Ishikawa (cell line): ENCODE data around the gene STARD3.
A peak's percentile ranks its signal among the peaks of the same experiment; 100 is the strongest.

Experiments
- CEBPB ChIP-seq: IDR thresholded peaks from 2 replicates; pipeline ENCODE4 v1.6.1; 2012
- CREB1 ChIP-seq: IDR thresholded peaks from 2 replicates; pipeline ENCODE4 v1.6.1; 2012; ENCODE audit warnings: low read depth
- EGR1 ChIP-seq: IDR thresholded peaks from 2 replicates; pipeline ENCODE4 v1.6.1; 2012
- EP300 ChIP-seq: IDR thresholded peaks from 2 replicates; pipeline ENCODE4 v1.6.1; 2012; ENCODE audit warnings: borderline replicate concordance
- FOXM1 ChIP-seq: IDR thresholded peaks from 2 replicates; pipeline ENCODE4 v1.6.1; 2012; ENCODE audit warnings: low read depth, borderline replicate concordance
- NFIC ChIP-seq: IDR thresholded peaks from 2 replicates; pipeline ENCODE4 v1.6.1; 2012
- RAD21 ChIP-seq: IDR thresholded peaks from 2 replicates; pipeline ENCODE4 v1.6.1; 2012; ENCODE audit warnings: low read depth
- TAF1 ChIP-seq: IDR thresholded peaks from 2 replicates; pipeline ENCODE4 v1.6.1; 2012; ENCODE audit warnings: low read depth, mild to moderate bottlenecking
- TCF12 ChIP-seq: IDR thresholded peaks from 2 replicates; pipeline ENCODE4 v1.6.1; 2012; ENCODE audit warnings: low read depth
- TEAD4 ChIP-seq: IDR thresholded peaks from 2 replicates; pipeline ENCODE4 v1.6.1; 2012
- YY1 ChIP-seq: IDR thresholded peaks from 2 replicates; pipeline ENCODE4 v1.6.1; 2012; ENCODE audit warnings: low read depth
- ZBTB7A ChIP-seq: IDR thresholded peaks from 2 replicates; pipeline ENCODE4 v1.6.1; 2012; ENCODE audit warnings: low read depth
- TF ChIP-seq, protein P1 (sequence below): IDR thresholded peaks from 2 replicates; pipeline ENCODE4 v1.6.1; 2012
- TF ChIP-seq, protein P2 (sequence below): IDR thresholded peaks from 2 replicates; pipeline ENCODE4 v1.6.1; 2012; ENCODE audit warnings: low read depth, mild to moderate bottlenecking
- TF ChIP-seq, protein P3 (sequence below): IDR thresholded peaks from 2 replicates; pipeline ENCODE4 v1.6.1; 2012

The STARD3 gene

DNA sequence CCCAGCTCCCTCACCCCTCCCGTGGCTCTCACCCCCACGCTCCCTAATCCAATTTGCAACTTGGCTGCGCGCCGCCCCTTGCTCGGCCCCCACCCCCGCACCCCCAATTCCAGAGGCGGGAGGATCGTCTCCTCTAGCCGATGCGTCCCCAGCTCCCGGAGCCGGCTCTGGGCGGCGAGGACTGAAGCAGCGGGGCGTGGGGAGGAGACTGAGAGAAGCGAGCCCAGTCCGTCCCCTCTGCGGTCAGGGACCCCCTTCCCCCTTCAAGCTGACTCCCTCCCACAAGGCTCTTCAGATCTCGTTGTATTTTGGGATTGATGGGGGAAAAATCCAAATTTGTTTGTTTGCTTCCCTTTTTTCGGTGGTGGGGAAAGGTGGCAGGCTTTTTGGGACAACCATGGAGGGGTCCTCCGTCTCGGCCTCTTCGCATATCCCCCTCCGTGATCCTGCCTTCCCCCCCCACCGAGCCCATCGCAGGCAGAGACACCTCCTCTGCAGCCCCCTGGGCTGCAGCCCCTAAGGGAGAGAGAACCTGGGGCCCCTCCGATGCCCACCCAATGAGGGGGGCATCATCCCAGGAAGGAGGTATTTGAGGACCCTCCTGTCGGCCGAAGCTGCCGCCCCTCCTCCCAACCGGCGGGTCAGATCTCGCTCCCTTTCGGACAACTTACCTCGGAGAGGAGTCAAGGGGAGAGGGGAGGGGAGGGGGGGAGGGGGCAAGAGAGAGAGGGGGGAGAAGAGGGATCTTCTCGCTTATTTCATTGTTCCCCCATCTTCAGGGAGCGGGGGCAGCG is 29.7 kb upstream of the STARD3 start:
- TF ChIP-seq RAD21 (no peak), FOXM1 (no peak), ZBTB7A (no peak), TEAD4 (no peak), EGR1 (no peak), TCF12 (no peak), CREB1 (no peak), TAF1 (no peak), YY1 (no peak), EP300 (no peak), CEBPB (no peak), NFIC (no peak)
- TF ChIP-seq, protein P1, sequence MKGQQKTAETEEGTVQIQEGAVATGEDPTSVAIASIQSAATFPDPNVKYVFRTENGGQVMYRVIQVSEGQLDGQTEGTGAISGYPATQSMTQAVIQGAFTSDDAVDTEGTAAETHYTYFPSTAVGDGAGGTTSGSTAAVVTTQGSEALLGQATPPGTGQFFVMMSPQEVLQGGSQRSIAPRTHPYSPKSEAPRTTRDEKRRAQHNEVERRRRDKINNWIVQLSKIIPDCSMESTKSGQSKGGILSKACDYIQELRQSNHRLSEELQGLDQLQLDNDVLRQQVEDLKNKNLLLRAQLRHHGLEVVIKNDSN: no peak
- TF ChIP-seq, protein P2, sequence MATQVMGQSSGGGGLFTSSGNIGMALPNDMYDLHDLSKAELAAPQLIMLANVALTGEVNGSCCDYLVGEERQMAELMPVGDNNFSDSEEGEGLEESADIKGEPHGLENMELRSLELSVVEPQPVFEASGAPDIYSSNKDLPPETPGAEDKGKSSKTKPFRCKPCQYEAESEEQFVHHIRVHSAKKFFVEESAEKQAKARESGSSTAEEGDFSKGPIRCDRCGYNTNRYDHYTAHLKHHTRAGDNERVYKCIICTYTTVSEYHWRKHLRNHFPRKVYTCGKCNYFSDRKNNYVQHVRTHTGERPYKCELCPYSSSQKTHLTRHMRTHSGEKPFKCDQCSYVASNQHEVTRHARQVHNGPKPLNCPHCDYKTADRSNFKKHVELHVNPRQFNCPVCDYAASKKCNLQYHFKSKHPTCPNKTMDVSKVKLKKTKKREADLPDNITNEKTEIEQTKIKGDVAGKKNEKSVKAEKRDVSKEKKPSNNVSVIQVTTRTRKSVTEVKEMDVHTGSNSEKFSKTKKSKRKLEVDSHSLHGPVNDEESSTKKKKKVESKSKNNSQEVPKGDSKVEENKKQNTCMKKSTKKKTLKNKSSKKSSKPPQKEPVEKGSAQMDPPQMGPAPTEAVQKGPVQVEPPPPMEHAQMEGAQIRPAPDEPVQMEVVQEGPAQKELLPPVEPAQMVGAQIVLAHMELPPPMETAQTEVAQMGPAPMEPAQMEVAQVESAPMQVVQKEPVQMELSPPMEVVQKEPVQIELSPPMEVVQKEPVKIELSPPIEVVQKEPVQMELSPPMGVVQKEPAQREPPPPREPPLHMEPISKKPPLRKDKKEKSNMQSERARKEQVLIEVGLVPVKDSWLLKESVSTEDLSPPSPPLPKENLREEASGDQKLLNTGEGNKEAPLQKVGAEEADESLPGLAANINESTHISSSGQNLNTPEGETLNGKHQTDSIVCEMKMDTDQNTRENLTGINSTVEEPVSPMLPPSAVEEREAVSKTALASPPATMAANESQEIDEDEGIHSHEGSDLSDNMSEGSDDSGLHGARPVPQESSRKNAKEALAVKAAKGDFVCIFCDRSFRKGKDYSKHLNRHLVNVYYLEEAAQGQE: no peak
- TF ChIP-seq, protein P3, sequence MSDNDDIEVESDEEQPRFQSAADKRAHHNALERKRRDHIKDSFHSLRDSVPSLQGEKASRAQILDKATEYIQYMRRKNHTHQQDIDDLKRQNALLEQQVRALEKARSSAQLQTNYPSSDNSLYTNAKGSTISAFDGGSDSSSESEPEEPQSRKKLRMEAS: no peak

DNA sequence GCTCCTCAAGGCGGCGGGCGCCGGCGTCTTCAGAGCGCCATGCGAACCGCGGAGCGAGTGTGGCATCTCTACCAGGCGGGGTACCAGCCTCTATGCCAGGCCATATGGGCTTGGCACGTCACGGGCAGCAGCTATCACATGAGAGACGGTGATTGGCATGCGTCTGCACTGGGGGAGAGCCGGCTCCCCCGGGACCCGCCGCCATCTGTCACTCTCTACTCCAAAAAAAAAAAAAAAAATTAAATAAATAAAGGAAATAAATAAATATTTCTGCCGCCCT is 29.2 kb upstream of the STARD3 start, which contains the start of gene NEUROD2:
NEUROD2 (minus strand) TSS at position 70 of the 280 bp plus-strand sequence. CDS start 1,321 bp downstream, outside the sequence.
- TF ChIP-seq RAD21: no peak
- TF ChIP-seq CEBPB: no peak
- TF ChIP-seq TAF1: no peak
- no peak for TF ChIP-seq ZBTB7A
- TF ChIP-seq, protein P1: no peak
- TF ChIP-seq TCF12: no peak
- TF ChIP-seq, protein P3: no peak
- TF ChIP-seq NFIC: no peak
- no peak for TF ChIP-seq FOXM1
- no peak for TF ChIP-seq TEAD4
- no peak for TF ChIP-seq CREB1
- no peak for TF ChIP-seq EGR1
- no peak for TF ChIP-seq EP300
- TF ChIP-seq, protein P2: no peak
- no peak for TF ChIP-seq YY1

DNA sequence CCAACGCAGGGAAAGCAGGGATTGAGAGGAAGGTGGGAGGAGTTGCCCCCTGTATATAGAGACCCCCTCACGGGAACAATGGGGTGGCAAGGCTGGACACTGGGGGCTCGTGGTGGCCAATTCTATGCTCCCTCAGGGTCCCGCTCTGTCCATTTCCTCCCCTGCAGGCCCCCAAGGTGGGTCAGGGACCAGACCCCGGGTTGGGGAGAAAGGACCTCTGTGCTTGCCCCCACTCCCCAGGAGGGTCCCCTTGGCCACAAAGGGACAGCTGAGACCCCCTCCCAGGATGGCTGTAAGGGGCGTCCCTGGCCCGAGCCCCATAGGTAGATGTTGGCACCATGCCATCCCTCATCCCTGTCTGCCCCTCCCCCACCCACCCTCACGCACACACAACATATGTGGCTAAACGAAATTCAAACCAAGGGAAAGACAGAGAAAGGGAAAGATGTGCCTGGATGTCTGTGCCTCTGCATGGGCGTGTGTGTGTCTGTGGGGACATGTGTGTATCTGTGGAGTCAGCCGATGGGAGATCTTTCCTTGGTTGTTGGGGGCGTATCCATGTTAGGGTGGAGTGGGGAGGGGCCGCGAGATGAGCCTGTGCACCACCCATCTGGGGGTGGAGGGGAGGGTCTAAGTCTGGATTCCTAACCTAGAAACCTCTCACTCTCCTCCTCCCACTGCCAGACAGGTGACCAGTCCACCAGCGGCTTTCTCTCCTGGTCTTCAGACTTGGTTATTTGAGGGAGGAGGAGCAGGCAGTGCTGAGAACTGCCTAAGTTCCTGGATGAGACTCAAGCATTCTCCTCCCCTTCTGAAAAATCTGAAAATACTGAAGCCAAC is 28.6 kb upstream of the STARD3 start:
- peak; percentile 50 for TF ChIP-seq NFIC
- no peak for TF ChIP-seq TCF12

DNA sequence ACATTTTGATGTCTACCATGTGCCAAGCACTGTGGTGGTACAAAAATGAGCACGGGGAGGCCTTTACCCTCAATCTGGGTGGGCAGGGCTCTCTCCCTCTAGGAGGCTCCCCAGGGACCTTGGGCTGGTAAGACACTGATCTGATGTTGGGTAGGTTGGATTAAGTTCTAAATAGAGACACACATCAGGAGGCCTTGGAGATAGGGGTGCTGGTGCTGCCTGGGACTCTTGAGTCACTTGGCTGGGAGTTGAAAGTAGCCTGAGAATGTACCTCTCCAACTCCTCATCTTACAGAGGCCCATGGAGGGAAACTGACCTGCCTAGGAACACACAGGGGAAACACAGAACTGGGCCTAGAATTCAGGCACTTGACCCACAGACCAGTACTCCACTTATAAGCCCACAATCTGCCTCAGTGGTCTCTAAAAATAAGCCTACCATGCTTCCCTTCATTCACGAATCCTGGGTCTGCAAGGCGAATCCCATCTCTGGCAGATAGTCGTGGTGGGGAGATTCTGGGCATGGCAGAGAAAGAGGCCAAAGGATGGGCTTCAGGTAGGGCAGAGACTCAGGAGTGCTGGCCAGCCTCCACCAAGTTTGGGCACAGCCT is 27.4 kb upstream of the STARD3 start:
- TF ChIP-seq FOXM1: no peak
- no peak for TF ChIP-seq CEBPB
- TF ChIP-seq, protein P1: no peak
- TF ChIP-seq CREB1: no peak
- TF ChIP-seq, protein P2: no peak
- no peak for TF ChIP-seq TAF1
- no peak for TF ChIP-seq RAD21
- TF ChIP-seq EP300: no peak
